Cerebellar nuclear complex (tissue), 1 donor: ENCODE measurements around the gene AHR.

Experiments
- DNase-seq, 2 experiments: peaks; one replicate each; lab custom pipeline; 2025; lab: John Stamatoyannopoulos, UW

AHR gene

GRCh38 chr7:17304926-17305325 is 6.5 kb downstream of the AHR start:
- DNase-seq = no peak

- DNase-seq = no peak
These were observed 7.1 kb downstream of the AHR start for GRCh38 chr7:17305387-17306171.

GRCh38 chr7:17307000-17307399 is 8.5 kb downstream of the AHR start:
- DNase-seq = no peak

- DNase-seq = no peak
These were observed 9.1 kb downstream of the AHR start for GRCh38 chr7:17307558-17307957.

- no peak for DNase-seq
These were observed 9.7 kb downstream of the AHR start for GRCh38 chr7:17307969-17308648.

- no peak for DNase-seq
These were observed 12.7 kb downstream of the AHR start for GRCh38 chr7:17311194-17311593.

- DNase-seq = no peak
These were observed 13.5 kb downstream of the AHR start for GRCh38 chr7:17311952-17312351.

- no peak for DNase-seq
These were observed 14.2 kb downstream of the AHR start for GRCh38 chr7:17312641-17313040.

- no peak for DNase-seq
These were observed 14.7 kb downstream of the AHR start for GRCh38 chr7:17313194-17313593.

GRCh38 chr7:17315974-17316373 is 17.5 kb downstream of the AHR start:
- DNase-seq = no peak

GRCh38 chr7:17318146-17318545 is 19.7 kb downstream of the AHR start:
- DNase-seq = no peak

- no peak for DNase-seq
These were observed 21.0 kb downstream of the AHR start for GRCh38 chr7:17319164-17320101.

- no peak for DNase-seq
These were observed 21.6 kb downstream of the AHR start for GRCh38 chr7:17320102-17320497.

- DNase-seq = no peak
These were observed 22.2 kb downstream of the AHR start for GRCh38 chr7:17320657-17321056.

GRCh38 chr7:17325364-17325763 is 26.9 kb downstream of the AHR start:
- DNase-seq = no peak

- DNase-seq = no peak
These were observed 27.9 kb downstream of the AHR start for GRCh38 chr7:17326378-17326777.

- DNase-seq = no peak
These were observed 30.2 kb downstream of the AHR start for GRCh38 chr7:17328641-17329040.

GRCh38 chr7:17329440-17329839 is 31.0 kb downstream of the AHR start:
- no peak for DNase-seq

- DNase-seq = no peak
These were observed 33.5 kb downstream of the AHR start for GRCh38 chr7:17331891-17332501.

GRCh38 chr7:17333221-17333620 is 34.8 kb downstream of the AHR start:
- DNase-seq = no peak

GRCh38 chr7:17336168-17336567 is 37.7 kb downstream of the AHR start:
- no peak for DNase-seq

GRCh38 chr7:17339139-17339538 is 40.7 kb downstream of the AHR start:
- no peak for DNase-seq
